Erythroblast (primary cell): ENCODE measurements around the gene TSEN2.

ENCODE experiments used
- GATA1 ChIP-seq: IDR thresholded peaks from 2 replicates; pipeline ENCODE4 v1.6.1; 2011; ENCODE audit warnings: low read depth, mild to moderate bottlenecking, control low read depth, low read length, moderate library complexity
- POLR2A ChIP-seq: IDR thresholded peaks from 2 replicates; pipeline ENCODE4 v1.6.1; 2011; ENCODE audit warnings: mild to moderate bottlenecking, low read length

DNA sequence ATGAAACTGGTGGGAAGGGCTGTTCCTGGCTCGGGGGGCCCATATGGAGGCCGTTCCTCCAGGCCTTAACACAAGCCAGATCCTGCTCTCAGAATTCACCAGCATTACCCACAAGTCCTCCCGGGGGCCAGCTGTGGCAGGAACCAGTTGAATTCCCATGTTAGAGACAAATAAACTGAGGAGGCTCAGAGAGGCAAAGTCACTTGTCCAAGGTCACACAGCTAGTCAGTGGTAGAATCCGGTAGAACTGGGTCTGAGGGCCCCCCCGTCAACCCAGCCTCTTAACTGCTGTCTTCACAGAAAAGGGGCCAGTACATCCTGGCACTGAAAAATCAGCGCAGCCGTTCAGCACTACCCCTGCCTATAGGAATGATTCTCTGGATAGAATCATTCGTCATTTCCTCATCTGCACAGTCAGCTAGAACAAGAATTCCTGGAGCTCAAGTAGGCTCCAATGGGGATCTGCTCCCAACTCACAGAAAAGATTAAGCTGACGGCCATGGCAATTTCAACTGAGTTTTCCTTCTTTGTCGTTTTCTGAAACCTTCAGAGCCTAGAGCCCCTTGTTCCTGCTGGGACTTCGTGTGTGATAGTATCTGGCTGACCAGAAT lies 12.2 kb upstream of the TSEN2 start:
- TF ChIP-seq POLR2A: no peak
- TF ChIP-seq GATA1: no peak
